GM23338 (cell line): Measurements from ENCODE around the gene PLXNC1. TPM values are rescaled to one million over a fixed set of nuclear protein-coding genes. Genes with fewer than 3 reads are reported as not detected.

Experiments
- ATAC-seq: fragments of 200-7000 bp; cut with Tn5 transposase; 3 replicates; pipeline ENCODE4 v1.9.1; 2020
- DNase-seq: peaks from one replicate; pipeline ENCODE4 v3.0.0-alpha.2; 2015; ENCODE audit warnings: low spot score
- H2AFZ ChIP-seq: fragments of 200-600 bp; sonication (generic); 2 replicates; pipeline ENCODE4 v1.8.0; 2016; ENCODE audit warnings: antibody characterized with exemption, mild to moderate bottlenecking, moderate library complexity
- H3F3A ChIP-seq: fragments of 200-600 bp; sonication (generic); replicated peaks from 2 replicates; pipeline ENCODE4 v1.8.0; 2017; ENCODE audit warnings: antibody characterized with exemption, mixed run types, low read depth
- H3K27ac ChIP-seq: fragments of 200-600 bp; sonication (generic); 2 replicates; pipeline ENCODE4 v1.6.1; 2016; ENCODE audit warnings: low read depth
- H3K27me3 ChIP-seq: fragments of 200-600 bp; sonication (generic); 2 replicates; pipeline ENCODE4 v1.8.0; 2016; ENCODE audit warnings: mild to moderate bottlenecking, mixed run types, moderate library complexity; ENCODE audit not compliant: insufficient read depth
- H3K36me3 ChIP-seq: fragments of 200-600 bp; sonication (generic); 2 replicates; pipeline ENCODE4 v1.8.0; 2016; ENCODE audit warnings: mild to moderate bottlenecking; ENCODE audit not compliant: insufficient read depth
- H3K4me1 ChIP-seq: fragments of 200-600 bp; sonication (generic); 2 replicates; pipeline ENCODE4 v1.8.0; 2016; ENCODE audit warnings: mild to moderate bottlenecking, moderate library complexity; ENCODE audit not compliant: insufficient read depth
- H3K4me2 ChIP-seq: fragments of 200-600 bp; sonication (generic); 2 replicates; pipeline ENCODE4 v1.7.1; 2017; ENCODE audit warnings: mixed run types
- H3K4me3 ChIP-seq: fragments of 200-600 bp; sonication (generic); 2 replicates; pipeline ENCODE4 v1.6.1; 2016; ENCODE audit warnings: mixed run types
- H3K79me2 ChIP-seq: fragments of 200-600 bp; sonication (generic); replicated peaks from 2 replicates; pipeline ENCODE4 v1.8.0; 2017; ENCODE audit warnings: mild to moderate bottlenecking; ENCODE audit not compliant: insufficient read depth
- H3K9me2 ChIP-seq: fragments of 200-600 bp; sonication (generic); 2 replicates; pipeline ENCODE4 v1.8.0; 2017; ENCODE audit not compliant: insufficient read depth
- H4K20me1 ChIP-seq: fragments of 200-600 bp; sonication (generic); replicated peaks from 2 replicates; pipeline ENCODE4 v1.8.0; 2017; ENCODE audit warnings: mild to moderate bottlenecking; ENCODE audit not compliant: insufficient read depth
- H3K27ac Mint-ChIP-seq: 2 replicates; pipeline ENCODE4 v1.8.0; 2020; ENCODE audit warnings: inconsistent platforms, mild to moderate bottlenecking, moderate library complexity, mixed read lengths
- H3K27me3 Mint-ChIP-seq: 3 replicates; pipeline ENCODE4 v1.8.0; 2022; ENCODE audit warnings: low read depth, mild to moderate bottlenecking, moderate library complexity, mixed read lengths, inconsistent platforms; ENCODE audit not compliant: insufficient read depth, poor library complexity
- H3K36me3 Mint-ChIP-seq: 3 replicates; pipeline ENCODE4 v1.8.0; 2021; ENCODE audit warnings: low read depth, mild to moderate bottlenecking, inconsistent platforms, moderate library complexity, mixed read lengths
- H3K4me1 Mint-ChIP-seq: 3 replicates; pipeline ENCODE4 v1.8.0; 2020; ENCODE audit warnings: mild to moderate bottlenecking, inconsistent platforms, mixed read lengths
- H3K4me3 Mint-ChIP-seq: 3 replicates; pipeline ENCODE4 v1.8.0; 2021; ENCODE audit warnings: moderate library complexity, mild to moderate bottlenecking, inconsistent platforms, mixed read lengths
- H3K9me3 Mint-ChIP-seq: 3 replicates; pipeline ENCODE4 v1.8.0; 2020; ENCODE audit warnings: moderate library complexity, mild to moderate bottlenecking, inconsistent platforms, mixed read lengths
- CREB1 ChIP-seq: fragments of 250-450 bp; sonication (Bioruptor Pico); IDR thresholded peaks from 2 replicates; pipeline ENCODE4 v1.5.0; 2020; ENCODE audit warnings: low read depth, mild to moderate bottlenecking, moderate library complexity
- EZH2 ChIP-seq: fragments of 200-600 bp; sonication (generic); IDR thresholded peaks from one replicate; pipeline ENCODE4 v1.8.0; 2017; ENCODE audit warnings: antibody characterized with exemption, mild to moderate bottlenecking, low read depth; ENCODE audit not compliant: unreplicated experiment
- EZH2phosphoT487 ChIP-seq: fragments of 200-600 bp; sonication (generic); IDR thresholded peaks from one replicate; pipeline ENCODE4 v1.8.1; 2018; ENCODE audit warnings: antibody characterized with exemption; ENCODE audit not compliant: unreplicated experiment
- JUNB ChIP-seq: IDR thresholded peaks from one replicate; pipeline ENCODE4 v1.6.1; 2016; ENCODE audit warnings: antibody characterized with exemption; ENCODE audit not compliant: unreplicated experiment
- NANOG ChIP-seq: IDR thresholded peaks from 2 replicates; pipeline ENCODE4 v1.6.1; 2016; ENCODE audit warnings: antibody characterized with exemption, borderline replicate concordance
- POLR2AphosphoS5 ChIP-seq: IDR thresholded peaks from 2 replicates; pipeline ENCODE4 v1.6.1; 2016; ENCODE audit warnings: antibody characterized with exemption, low read depth
- STAT1 ChIP-seq: IDR thresholded peaks from one replicate; pipeline ENCODE4 v1.6.1; 2016; ENCODE audit warnings: antibody characterized with exemption; ENCODE audit not compliant: unreplicated experiment
- ZNF114 ChIP-seq: fragments of 250-450 bp; sonication (Bioruptor Pico); IDR thresholded peaks from 2 replicates; pipeline ENCODE4 v1.5.0; 2020; ENCODE audit warnings: mild to moderate bottlenecking, moderate library complexity
- ZNF331 ChIP-seq: fragments of 250-450 bp; sonication (Bioruptor Pico); IDR thresholded peaks from 2 replicates; pipeline ENCODE4 v1.5.0; 2020; ENCODE audit warnings: low read depth, mild to moderate bottlenecking, moderate library complexity
- polyA plus RNA-seq: library from polyadenylated mRNA; unstranded; fragments of >200 nt; fragmentation: Nextera tagmentation; extraction: Ambion mirVana; gene quantifications from 2 replicates; pipeline ENCODE4 v1.2.1, GENCODE V29; 2016
- total RNA-seq: library from RNA; depleted of rRNA; stranded (reverse); fragments of >200 nt; shearing (Covaris generic); gene quantifications from 2 replicates; pipeline ENCODE4 v1.2.3, GENCODE V29; 2014
- TF ChIP-seq, protein P1 (sequence below), 2 experiments: fragments of 200-600 bp in 1 of 2; sonication (generic) in 1 of 2; conservative IDR thresholded peaks; 2 replicates each; pipeline versions ENCODE4 v1.5.1 to v1.6.1; 2016 to 2017; ENCODE audit warnings: antibody characterized with exemption in 2 of 2, low read depth in 2 of 2, mild to moderate bottlenecking in 2 of 2, moderate library complexity in 1 of 2
- TF ChIP-seq, protein P2 (sequence below): IDR thresholded peaks from one replicate; pipeline ENCODE4 v1.6.1; 2018; ENCODE audit warnings: antibody characterized with exemption; ENCODE audit not compliant: unreplicated experiment
- TF ChIP-seq, protein P3 (sequence below): fragments of 250-450 bp; sonication (Bioruptor Pico); IDR thresholded peaks from 2 replicates; pipeline ENCODE4 v1.5.0; 2020; ENCODE audit warnings: mild to moderate bottlenecking, moderate library complexity
- TF ChIP-seq, protein P4 (sequence below): IDR thresholded peaks from 2 replicates; pipeline ENCODE4 v1.6.1; 2016; ENCODE audit warnings: antibody characterized with exemption

The PLXNC1 gene
- total and polyA plus RNA-seq, 2 experiments from 2014 or later: 1.9 to 6.5 TPM

- peaks cover 33% of the 10 kb centered on the region for H3K4me1 ChIP-seq
- no peaks in the 10 kb centered on the region for H3K27me3 ChIP-seq
- Mint-ChIP-seq H3K9me3 (no peaks in the 10 kb centered on the region), H3K36me3 (no peaks in the 10 kb centered on the region), H3K4me1 (peaks cover 53% of the 10 kb centered on the region), H3K27ac (peak overlapping the region; percentile 56), H3K4me3 (no peak overlapping the region), H3K27me3 (peaks cover 15% of the 10 kb centered on the region)
- H3K79me2 ChIP-seq: no peaks in the 10 kb centered on the region
- TF ChIP-seq POLR2AphosphoS5 (no peak), EZH2 (no peak), ZNF114 (CRISPR knock-in tag) (no peak), EZH2phosphoT487 (no peak), STAT1 (no peak), JUNB (no peak), ZNF331 (CRISPR knock-in tag) (no peak), CREB1 (CRISPR knock-in tag) (no peak), NANOG (no peak)
- TF ChIP-seq, protein P1, sequence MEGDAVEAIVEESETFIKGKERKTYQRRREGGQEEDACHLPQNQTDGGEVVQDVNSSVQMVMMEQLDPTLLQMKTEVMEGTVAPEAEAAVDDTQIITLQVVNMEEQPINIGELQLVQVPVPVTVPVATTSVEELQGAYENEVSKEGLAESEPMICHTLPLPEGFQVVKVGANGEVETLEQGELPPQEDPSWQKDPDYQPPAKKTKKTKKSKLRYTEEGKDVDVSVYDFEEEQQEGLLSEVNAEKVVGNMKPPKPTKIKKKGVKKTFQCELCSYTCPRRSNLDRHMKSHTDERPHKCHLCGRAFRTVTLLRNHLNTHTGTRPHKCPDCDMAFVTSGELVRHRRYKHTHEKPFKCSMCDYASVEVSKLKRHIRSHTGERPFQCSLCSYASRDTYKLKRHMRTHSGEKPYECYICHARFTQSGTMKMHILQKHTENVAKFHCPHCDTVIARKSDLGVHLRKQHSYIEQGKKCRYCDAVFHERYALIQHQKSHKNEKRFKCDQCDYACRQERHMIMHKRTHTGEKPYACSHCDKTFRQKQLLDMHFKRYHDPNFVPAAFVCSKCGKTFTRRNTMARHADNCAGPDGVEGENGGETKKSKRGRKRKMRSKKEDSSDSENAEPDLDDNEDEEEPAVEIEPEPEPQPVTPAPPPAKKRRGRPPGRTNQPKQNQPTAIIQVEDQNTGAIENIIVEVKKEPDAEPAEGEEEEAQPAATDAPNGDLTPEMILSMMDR (conservative IDR thresholded peaks at IDR 0.05; ENCODE audit: low read depth in 2 of 2): no peak
- TF ChIP-seq, protein P2, sequence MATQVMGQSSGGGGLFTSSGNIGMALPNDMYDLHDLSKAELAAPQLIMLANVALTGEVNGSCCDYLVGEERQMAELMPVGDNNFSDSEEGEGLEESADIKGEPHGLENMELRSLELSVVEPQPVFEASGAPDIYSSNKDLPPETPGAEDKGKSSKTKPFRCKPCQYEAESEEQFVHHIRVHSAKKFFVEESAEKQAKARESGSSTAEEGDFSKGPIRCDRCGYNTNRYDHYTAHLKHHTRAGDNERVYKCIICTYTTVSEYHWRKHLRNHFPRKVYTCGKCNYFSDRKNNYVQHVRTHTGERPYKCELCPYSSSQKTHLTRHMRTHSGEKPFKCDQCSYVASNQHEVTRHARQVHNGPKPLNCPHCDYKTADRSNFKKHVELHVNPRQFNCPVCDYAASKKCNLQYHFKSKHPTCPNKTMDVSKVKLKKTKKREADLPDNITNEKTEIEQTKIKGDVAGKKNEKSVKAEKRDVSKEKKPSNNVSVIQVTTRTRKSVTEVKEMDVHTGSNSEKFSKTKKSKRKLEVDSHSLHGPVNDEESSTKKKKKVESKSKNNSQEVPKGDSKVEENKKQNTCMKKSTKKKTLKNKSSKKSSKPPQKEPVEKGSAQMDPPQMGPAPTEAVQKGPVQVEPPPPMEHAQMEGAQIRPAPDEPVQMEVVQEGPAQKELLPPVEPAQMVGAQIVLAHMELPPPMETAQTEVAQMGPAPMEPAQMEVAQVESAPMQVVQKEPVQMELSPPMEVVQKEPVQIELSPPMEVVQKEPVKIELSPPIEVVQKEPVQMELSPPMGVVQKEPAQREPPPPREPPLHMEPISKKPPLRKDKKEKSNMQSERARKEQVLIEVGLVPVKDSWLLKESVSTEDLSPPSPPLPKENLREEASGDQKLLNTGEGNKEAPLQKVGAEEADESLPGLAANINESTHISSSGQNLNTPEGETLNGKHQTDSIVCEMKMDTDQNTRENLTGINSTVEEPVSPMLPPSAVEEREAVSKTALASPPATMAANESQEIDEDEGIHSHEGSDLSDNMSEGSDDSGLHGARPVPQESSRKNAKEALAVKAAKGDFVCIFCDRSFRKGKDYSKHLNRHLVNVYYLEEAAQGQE: no peak
- TF ChIP-seq, protein P3, sequence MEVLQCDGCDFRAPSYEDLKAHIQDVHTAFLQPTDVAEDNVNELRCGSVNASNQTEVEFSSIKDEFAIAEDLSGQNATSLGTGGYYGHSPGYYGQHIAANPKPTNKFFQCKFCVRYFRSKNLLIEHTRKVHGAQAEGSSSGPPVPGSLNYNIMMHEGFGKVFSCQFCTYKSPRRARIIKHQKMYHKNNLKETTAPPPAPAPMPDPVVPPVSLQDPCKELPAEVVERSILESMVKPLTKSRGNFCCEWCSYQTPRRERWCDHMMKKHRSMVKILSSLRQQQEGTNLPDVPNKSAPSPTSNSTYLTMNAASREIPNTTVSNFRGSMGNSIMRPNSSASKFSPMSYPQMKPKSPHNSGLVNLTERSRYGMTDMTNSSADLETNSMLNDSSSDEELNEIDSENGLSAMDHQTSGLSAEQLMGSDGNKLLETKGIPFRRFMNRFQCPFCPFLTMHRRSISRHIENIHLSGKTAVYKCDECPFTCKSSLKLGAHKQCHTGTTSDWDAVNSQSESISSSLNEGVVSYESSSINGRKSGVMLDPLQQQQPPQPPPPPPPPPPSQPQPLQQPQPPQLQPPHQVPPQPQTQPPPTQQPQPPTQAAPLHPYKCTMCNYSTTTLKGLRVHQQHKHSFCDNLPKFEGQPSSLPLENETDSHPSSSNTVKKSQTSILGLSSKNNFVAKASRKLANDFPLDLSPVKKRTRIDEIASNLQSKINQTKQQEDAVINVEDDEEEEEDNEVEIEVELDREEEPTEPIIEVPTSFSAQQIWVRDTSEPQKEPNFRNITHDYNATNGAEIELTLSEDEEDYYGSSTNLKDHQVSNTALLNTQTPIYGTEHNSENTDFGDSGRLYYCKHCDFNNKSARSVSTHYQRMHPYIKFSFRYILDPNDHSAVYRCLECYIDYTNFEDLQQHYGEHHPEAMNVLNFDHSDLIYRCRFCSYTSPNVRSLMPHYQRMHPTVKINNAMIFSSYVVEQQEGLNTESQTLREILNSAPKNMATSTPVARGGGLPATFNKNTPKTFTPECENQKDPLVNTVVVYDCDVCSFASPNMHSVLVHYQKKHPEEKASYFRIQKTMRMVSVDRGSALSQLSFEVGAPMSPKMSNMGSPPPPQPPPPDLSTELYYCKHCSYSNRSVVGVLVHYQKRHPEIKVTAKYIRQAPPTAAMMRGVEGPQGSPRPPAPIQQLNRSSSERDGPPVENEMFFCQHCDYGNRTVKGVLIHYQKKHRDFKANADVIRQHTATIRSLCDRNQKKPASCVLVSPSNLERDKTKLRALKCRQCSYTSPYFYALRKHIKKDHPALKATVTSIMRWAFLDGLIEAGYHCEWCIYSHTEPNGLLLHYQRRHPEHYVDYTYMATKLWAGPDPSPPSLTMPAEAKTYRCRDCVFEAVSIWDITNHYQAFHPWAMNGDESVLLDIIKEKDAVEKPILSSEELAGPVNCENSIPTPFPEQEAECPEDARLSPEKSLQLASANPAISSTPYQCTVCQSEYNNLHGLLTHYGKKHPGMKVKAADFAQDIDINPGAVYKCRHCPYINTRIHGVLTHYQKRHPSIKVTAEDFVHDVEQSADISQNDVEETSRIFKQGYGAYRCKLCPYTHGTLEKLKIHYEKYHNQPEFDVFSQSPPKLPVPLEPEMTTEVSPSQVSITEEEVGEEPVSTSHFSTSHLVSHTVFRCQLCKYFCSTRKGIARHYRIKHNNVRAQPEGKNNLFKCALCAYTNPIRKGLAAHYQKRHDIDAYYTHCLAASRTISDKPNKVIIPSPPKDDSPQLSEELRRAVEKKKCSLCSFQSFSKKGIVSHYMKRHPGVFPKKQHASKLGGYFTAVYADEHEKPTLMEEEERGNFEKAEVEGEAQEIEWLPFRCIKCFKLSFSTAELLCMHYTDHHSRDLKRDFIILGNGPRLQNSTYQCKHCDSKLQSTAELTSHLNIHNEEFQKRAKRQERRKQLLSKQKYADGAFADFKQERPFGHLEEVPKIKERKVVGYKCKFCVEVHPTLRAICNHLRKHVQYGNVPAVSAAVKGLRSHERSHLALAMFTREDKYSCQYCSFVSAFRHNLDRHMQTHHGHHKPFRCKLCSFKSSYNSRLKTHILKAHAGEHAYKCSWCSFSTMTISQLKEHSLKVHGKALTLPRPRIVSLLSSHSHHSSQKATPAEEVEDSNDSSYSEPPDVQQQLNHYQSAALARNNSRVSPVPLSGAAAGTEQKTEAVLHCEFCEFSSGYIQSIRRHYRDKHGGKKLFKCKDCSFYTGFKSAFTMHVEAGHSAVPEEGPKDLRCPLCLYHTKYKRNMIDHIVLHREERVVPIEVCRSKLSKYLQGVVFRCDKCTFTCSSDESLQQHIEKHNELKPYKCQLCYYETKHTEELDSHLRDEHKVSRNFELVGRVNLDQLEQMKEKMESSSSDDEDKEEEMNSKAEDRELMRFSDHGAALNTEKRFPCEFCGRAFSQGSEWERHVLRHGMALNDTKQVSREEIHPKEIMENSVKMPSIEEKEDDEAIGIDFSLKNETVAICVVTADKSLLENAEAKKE (CRISPR knock-in tag): no peak
- TF ChIP-seq, protein P4, sequence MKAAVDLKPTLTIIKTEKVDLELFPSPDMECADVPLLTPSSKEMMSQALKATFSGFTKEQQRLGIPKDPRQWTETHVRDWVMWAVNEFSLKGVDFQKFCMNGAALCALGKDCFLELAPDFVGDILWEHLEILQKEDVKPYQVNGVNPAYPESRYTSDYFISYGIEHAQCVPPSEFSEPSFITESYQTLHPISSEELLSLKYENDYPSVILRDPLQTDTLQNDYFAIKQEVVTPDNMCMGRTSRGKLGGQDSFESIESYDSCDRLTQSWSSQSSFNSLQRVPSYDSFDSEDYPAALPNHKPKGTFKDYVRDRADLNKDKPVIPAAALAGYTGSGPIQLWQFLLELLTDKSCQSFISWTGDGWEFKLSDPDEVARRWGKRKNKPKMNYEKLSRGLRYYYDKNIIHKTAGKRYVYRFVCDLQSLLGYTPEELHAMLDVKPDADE: no peak
- no peaks in the 10 kb centered on the region for H3F3A ChIP-seq
- ATAC-seq (peak; percentile 40), DNase-seq (no peak)
- H3K4me3 ChIP-seq: no peak overlapping the region
- no peak overlapping the region for H2AFZ ChIP-seq
- no peaks in the 10 kb centered on the region for H4K20me1 ChIP-seq
- no peaks in the 10 kb centered on the region for H3K36me3 ChIP-seq
- H3K9me2 ChIP-seq: no peaks in the 10 kb centered on the region
- peak overlapping the region; percentile 64 for H3K4me2 ChIP-seq
- peak overlapping the region; percentile 11; the same call in 1 of the 2 replicates for H3K27ac ChIP-seq
Observed at GRCh38 chr12:94286583-94287244, 138.3 kb downstream of the PLXNC1 start.
